Ascending aorta (tissue), 2 donors: ENCODE data around the gene RANBP1. TPM values are rescaled to one million over a fixed set of nuclear protein-coding genes. Genes with fewer than 3 reads are reported as not detected.

Experiments used
- DNase-seq, 2 donors: peaks; one replicate each; pipeline ENCODE4 v3.0.0-alpha.2; 2019; ENCODE audit warnings: low spot score in 2 of 2
- H3K27ac ChIP-seq, 2 donors: fragments of 200-600 bp; sonication (generic); one replicate each; pipeline ENCODE4 v1.5.1; 2016 to 2017; ENCODE audit warnings: mild to moderate bottlenecking in 1 of 2
- H3K27me3 ChIP-seq: fragments of 200-600 bp; sonication (generic); one replicate; pipeline ENCODE4 v1.5.1; 2017
- H3K36me3 ChIP-seq, 2 donors: fragments of 200-600 bp; sonication (generic); one replicate each; pipeline ENCODE4 v1.5.1; 2016
- H3K4me1 ChIP-seq, 2 donors: fragments of 200-600 bp; sonication (generic); one replicate each; pipeline ENCODE4 v1.5.1; 2016 to 2017; ENCODE audit warnings: mild to moderate bottlenecking in 1 of 2
- H3K4me3 ChIP-seq, 2 donors: fragments of 200-600 bp; sonication (generic); one replicate each; pipeline ENCODE4 v1.5.1; 2016 to 2017; ENCODE audit warnings: mild to moderate bottlenecking in 1 of 2
- H3K9me3 ChIP-seq, 2 donors: fragments of 200-600 bp; sonication (generic); one replicate each; pipeline ENCODE4 v1.5.1; 2016
- intact Hi-C: fragments of 100-400 bp; cut with DNase I; formaldehyde crosslinking; loops from one replicate; pipeline ENCODE4 v1.15.1; 2023
- total RNA-seq: library from RNA; depleted of rRNA; stranded (reverse); fragments of >200 nt; gene quantifications from one replicate; pipeline ENCODE4 v1.1.0, GENCODE V29; 2016
- TF ChIP-seq, protein P1 (sequence below), 3 experiments: fragments of 200-600 bp in 2 of 3; fragments of 450-650 bp in 1 of 3; sonication (generic) in 2 of 3; IDR thresholded peaks; one replicate each; pipeline ENCODE4 v1.5.1; 2016 to 2019; ENCODE audit warnings: antibody characterized with exemption in 3 of 3, mild to moderate bottlenecking in 1 of 3, moderate library complexity in 1 of 3

Gene RANBP1
- total RNA-seq, 1 donor from 2014 or later: 302 TPM

DNA sequence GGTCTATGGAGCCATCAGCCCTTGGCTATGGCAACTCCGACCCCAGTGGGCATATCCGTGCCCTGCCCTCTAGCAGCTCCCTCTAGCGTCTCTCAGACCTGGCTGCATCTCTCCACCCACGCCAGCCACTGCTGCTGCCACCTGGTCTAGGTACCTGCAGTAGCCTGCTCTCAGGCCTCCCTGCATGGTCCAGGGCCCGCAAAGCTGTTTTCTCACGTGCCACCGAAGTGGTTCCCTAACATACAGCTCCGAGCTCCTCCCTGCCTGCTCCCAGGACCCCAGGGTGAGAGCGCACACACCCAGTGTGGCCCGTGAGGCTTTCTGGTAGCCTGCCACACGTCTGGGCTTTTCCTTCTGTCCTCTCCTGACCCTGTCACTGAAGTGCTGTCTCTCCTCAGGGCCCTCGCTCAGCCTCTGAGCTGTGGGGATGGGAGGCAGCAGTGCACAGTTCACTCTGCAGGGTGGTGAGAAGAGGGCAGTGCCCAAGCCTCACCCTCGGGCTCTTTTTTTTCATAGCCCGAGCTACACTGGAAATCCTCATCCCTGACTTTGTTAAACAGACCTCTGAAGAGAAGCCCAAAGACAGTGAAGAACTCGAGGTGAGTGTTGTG, 21.6 kb upstream of the RANBP1 start:
- DNase-seq: no peak
- H3K27ac ChIP-seq: no peak overlapping the region
- H3K4me3 ChIP-seq: no peak overlapping the region
- peaks cover 0 to 3% of the 10 kb centered on the region in 2 donors for H3K4me1 ChIP-seq
- intact Hi-C loops: no loop called here
- no peaks in the 10 kb centered on the region for H3K9me3 ChIP-seq
- peaks cover 64 to 97% of the 10 kb centered on the region in 2 donors for H3K36me3 ChIP-seq
- H3K27me3 ChIP-seq: no peaks in the 10 kb centered on the region
- TF ChIP-seq, protein P1, sequence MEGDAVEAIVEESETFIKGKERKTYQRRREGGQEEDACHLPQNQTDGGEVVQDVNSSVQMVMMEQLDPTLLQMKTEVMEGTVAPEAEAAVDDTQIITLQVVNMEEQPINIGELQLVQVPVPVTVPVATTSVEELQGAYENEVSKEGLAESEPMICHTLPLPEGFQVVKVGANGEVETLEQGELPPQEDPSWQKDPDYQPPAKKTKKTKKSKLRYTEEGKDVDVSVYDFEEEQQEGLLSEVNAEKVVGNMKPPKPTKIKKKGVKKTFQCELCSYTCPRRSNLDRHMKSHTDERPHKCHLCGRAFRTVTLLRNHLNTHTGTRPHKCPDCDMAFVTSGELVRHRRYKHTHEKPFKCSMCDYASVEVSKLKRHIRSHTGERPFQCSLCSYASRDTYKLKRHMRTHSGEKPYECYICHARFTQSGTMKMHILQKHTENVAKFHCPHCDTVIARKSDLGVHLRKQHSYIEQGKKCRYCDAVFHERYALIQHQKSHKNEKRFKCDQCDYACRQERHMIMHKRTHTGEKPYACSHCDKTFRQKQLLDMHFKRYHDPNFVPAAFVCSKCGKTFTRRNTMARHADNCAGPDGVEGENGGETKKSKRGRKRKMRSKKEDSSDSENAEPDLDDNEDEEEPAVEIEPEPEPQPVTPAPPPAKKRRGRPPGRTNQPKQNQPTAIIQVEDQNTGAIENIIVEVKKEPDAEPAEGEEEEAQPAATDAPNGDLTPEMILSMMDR (IDR thresholded peaks at IDR 0.05): no peak

DNA sequence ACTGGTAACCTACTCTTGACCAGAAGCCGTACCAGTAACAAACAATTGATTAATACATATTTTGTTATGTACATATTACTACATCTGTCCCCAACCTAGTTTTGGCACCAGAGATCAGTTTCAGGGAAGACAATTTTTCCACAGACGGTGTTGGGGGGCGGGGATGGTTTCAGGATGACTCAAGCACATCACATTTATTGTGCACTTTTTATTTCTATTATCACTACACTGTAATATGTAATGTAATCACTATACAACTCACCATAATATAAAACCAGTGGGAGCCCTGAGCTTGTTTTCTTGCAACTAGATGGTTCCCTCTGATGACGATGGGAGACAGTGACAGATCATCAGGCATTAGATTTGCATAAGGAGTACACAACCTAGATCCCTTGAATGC, 20.4 kb upstream of the RANBP1 start:
- Histone ChIP-seq H3K27ac (no peak overlapping the region), H3K4me3 (no peak overlapping the region), H3K27me3 (no peaks in the 10 kb centered on the region), H3K4me1 (peaks cover 0 to 3% of the 10 kb centered on the region in 2 donors), H3K9me3 (no peaks in the 10 kb centered on the region), H3K36me3 (peaks cover 63 to 97% of the 10 kb centered on the region in 2 donors)
- TF ChIP-seq, protein P1 (IDR thresholded peaks at IDR 0.05): no peak
- intact Hi-C loops: no loop called here
- no peak for DNase-seq

DNA sequence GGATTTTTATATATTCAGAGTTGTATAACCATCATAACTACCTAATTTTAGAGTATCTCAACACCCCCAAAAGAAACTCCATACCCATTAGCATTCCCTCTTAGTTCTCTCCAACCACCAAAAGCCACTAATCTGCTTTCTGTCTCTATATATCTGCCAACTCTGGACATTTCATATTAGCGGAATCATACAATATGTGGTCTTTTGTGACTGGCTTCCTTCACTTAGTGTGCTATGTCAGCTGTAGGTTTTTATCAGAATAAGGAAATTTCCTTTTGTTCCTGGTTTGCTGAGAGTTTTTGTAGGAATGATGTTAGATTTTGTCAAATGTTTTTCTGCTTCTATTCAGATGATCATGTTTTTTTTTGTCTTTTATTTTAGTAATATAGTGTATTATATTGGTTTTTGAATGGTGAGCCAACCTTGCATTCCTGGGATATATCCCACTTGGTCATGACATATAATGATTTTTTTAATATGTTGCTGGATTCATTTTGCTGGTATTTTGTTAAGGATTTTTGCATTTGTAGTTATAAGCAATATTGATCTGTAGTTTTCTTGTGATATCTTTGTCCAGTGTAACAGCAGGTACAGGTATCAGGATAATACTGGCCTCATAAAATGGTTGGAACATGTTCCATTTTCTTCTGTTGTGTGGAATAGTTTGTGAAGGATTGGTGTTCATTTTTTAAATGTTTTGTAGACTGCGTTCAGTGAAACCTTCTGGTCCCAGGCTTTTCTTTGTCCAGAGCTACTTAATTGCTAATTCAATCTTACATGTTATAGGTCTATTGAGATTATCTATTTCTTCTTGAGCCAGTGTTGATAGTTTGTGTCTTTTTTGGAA, 19.1 kb upstream of the RANBP1 start:
- peaks cover 57 to 94% of the 10 kb centered on the region in 2 donors for H3K36me3 ChIP-seq
- H3K9me3 ChIP-seq: no peaks in the 10 kb centered on the region
- intact Hi-C loops: no loop called here
- H3K4me3 ChIP-seq: no peak overlapping the region
- no peak for DNase-seq
- no peaks in the 10 kb centered on the region for H3K27me3 ChIP-seq
- H3K4me1 ChIP-seq: peaks cover 0 to 3% of the 10 kb centered on the region in 2 donors
- H3K27ac ChIP-seq: no peak overlapping the region
- TF ChIP-seq, protein P1 (IDR thresholded peaks at IDR 0.05): no peak

DNA sequence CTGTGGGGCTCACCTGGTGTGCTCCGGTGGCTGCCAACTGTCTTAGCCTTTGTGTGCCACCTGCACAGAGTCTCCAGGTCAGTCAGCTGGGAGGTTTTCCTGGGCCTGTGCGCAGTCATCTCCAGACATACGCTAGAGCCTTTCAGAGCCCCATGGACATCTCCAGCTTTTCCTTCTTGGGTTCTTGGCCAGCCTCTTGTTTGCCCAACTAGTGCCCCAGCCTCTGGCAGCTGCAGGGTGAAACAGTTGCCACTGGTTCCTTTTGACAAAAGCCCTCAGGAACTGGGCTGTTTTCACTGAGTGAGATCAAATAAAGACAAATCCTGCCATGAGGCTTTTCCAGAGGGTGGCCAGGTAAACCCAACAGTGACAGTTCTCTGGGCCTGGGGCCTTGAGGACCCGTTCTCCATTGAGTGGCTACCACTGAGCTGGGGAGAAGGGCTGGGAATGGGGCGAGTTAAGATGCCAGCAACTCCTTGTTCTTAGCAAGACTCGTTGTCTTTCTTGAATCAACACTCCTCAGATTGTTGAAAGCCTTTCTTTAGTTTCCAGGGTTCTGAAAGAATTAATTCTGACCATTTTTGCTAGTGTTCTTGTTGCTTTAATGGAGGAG, 16.7 kb upstream of the RANBP1 start:
- Histone ChIP-seq H3K4me3 (no peak overlapping the region), H3K4me1 (no peaks in the 10 kb centered on the region), H3K27ac (no peak overlapping the region), H3K36me3 (peaks cover 46 to 76% of the 10 kb centered on the region in 2 donors), H3K9me3 (no peaks in the 10 kb centered on the region), H3K27me3 (no peaks in the 10 kb centered on the region)
- intact Hi-C loops: no loop called here
- no peak for DNase-seq
- TF ChIP-seq, protein P1 (IDR thresholded peaks at IDR 0.05): no peak

DNA sequence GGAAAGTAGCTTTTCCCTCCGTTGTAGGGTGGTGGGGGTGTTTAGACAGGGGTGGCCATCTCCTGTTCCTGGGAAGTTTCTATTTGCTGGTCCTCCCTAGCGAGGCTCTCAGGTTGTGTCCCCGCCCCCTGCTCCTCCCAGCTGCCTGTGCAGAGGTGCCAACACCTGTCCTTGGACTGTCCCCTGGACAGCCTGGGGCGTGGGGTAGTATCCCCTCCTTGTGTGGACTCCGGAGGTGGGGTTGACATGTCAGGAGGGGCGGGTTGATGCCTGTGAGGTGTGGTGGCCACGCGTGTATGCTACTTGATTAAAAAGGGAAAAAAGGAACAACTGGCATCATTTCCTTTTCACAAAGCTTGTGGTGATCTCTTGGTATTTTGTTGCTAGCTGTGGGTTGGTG, 14.3 kb upstream of the RANBP1 start:
- no peaks in the 10 kb centered on the region for H3K27me3 ChIP-seq
- DNase-seq: no peak
- TF ChIP-seq, protein P1 (IDR thresholded peaks at IDR 0.05): no peak
- H3K4me3 ChIP-seq: no peak overlapping the region
- no peak overlapping the region for H3K27ac ChIP-seq
- no peaks in the 10 kb centered on the region for H3K4me1 ChIP-seq
- no peaks in the 10 kb centered on the region for H3K9me3 ChIP-seq
- intact Hi-C loops: no loop called here
- H3K36me3 ChIP-seq: peaks cover 53 to 72% of the 10 kb centered on the region in 2 donors
